Thyroid gland (tissue), 4 donors: ENCODE results near the gene TMEM200B. TPM values are rescaled to one million over a fixed set of nuclear protein-coding genes. Genes with fewer than 3 reads are reported as not detected.

Source experiments
- DNase-seq, 2 donors: peaks; one replicate each; pipeline ENCODE4 v3.0.0-alpha.2; 2019
- H3K27ac ChIP-seq, 3 donors: fragments of 200-600 bp; sonication (generic); 1 replicate in 2 of 3; 2 replicates in 1 of 3; pipeline ENCODE4 v1.5.1; 2016 to 2019; ENCODE audit warnings: mild to moderate bottlenecking in 1 of 3, moderate library complexity in 1 of 3
- H3K27me3 ChIP-seq: fragments of 200-600 bp; sonication (generic); one replicate; pipeline ENCODE4 v1.5.1; 2019
- H3K36me3 ChIP-seq, 2 donors: fragments of 200-600 bp; sonication (generic); one replicate each; pipeline ENCODE4 v1.5.1; 2016 to 2019
- H3K4me1 ChIP-seq, 2 donors: fragments of 200-600 bp; sonication (generic); one replicate each; pipeline ENCODE4 v1.5.1; 2017 to 2019
- H3K4me3 ChIP-seq, 3 donors: fragments of 200-600 bp; sonication (generic); replicated peaks in 1 of 3; 1 replicate in 2 of 3; 2 replicates in 1 of 3; pipeline ENCODE4 v1.5.1; 2016; ENCODE audit warnings: mild to moderate bottlenecking in 1 of 3
- H3K9me3 ChIP-seq: fragments of 200-600 bp; sonication (generic); one replicate; pipeline ENCODE4 v1.5.1; 2017
- POLR2A ChIP-seq, 2 donors: fragments of 450-650 bp; IDR thresholded peaks; one replicate each; pipeline ENCODE4 v1.6.1; 2017; ENCODE audit warnings: antibody characterized with exemption in 2 of 2, mild to moderate bottlenecking in 2 of 2, moderate library complexity in 1 of 2
- WGBS, 2 donors: methylation state at CpG; one replicate each; pipeline ENCODE4 v1.1.5; 2017; 5-methylcytosine and 5-hydroxymethylcytosine counted together
- intact Hi-C: fragments of 100-400 bp; cut with DNase I; formaldehyde crosslinking; loops from one replicate; pipeline ENCODE4 v1.15.1; 2023
- total RNA-seq, 4 donors: library from RNA; depleted of rRNA; stranded (reverse); fragments of >200 nt; gene quantifications; one replicate each; pipeline ENCODE4 v1.2.3, GENCODE V29; 2016
- TF ChIP-seq, protein P1 (sequence below), 6 experiments: fragments of 200-600 bp in 3 of 6; fragments of 450-650 bp in 3 of 6; sonication (generic) in 3 of 6; IDR thresholded peaks; one replicate each; pipeline ENCODE4 v1.5.1; 2016 to 2019; ENCODE audit warnings: antibody characterized with exemption in 6 of 6, mild to moderate bottlenecking in 2 of 6, inconsistent platforms in 1 of 6, moderate library complexity in 1 of 6

The TMEM200B gene
- total RNA-seq, 4 donors from 2014 or later, result 1.9 to 8.2 (median 2.7) TPM

DNA sequence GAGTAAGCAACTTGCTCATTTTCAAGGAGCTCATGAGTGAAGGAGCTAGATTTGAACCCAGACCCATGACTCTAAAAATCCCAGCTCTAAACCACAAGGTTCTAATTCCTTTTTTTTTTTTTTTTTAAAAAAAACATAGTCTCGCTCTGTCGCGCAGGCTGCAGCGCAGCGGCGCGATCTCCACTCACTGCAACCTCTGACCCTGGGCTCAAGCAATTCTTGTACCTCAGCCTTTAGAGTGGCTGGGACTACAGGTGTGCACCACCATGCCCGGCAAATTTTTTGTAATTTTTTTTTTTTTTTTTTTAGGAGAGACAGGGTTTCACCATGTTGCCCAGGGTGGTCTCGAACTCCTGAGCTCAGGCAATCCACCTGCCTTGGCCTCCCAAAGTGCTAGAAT lies 44.2 kb upstream of the TMEM200B start:
- H3K4me3 ChIP-seq, result no peak overlapping the region
- TF ChIP-seq POLR2A (IDR thresholded peaks at IDR 0.05), result no peak
- TF ChIP-seq, protein P1, sequence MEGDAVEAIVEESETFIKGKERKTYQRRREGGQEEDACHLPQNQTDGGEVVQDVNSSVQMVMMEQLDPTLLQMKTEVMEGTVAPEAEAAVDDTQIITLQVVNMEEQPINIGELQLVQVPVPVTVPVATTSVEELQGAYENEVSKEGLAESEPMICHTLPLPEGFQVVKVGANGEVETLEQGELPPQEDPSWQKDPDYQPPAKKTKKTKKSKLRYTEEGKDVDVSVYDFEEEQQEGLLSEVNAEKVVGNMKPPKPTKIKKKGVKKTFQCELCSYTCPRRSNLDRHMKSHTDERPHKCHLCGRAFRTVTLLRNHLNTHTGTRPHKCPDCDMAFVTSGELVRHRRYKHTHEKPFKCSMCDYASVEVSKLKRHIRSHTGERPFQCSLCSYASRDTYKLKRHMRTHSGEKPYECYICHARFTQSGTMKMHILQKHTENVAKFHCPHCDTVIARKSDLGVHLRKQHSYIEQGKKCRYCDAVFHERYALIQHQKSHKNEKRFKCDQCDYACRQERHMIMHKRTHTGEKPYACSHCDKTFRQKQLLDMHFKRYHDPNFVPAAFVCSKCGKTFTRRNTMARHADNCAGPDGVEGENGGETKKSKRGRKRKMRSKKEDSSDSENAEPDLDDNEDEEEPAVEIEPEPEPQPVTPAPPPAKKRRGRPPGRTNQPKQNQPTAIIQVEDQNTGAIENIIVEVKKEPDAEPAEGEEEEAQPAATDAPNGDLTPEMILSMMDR (IDR thresholded peaks at IDR 0.05), result no peak
- 96 to 98% methylated on average over 9 of the region's 9 CpGs for WGBS, 2 donors

DNA sequence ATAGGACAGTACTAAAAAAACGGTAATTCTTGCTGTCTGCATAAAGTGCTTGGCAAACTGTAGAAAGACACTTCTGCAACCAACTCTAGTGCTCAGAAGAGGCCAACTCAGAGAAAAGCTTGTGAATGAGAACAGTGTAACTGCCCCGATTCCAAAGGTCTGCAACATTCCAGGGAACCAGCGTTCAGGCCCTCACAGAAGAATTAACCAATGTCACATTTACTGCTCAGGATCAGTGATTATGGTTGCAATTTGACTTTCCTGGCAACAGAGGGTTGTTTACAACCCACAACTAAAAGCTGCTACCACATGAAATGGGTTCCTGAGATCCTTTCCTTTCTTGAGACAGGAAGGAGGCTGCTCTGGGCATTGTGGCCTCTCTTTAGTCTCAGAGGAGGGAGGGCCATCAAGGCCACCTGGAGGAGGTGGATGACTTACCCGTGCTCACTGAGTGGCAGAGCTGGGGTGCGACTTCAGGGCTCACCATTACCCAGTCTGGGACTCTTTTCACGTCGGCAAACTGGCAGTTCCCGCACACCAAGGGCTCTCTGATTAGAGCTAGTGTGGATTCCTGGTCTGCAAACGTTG lies 42.7 kb upstream of the TMEM200B start:
- H3K27ac ChIP-seq, result peak overlapping the region; percentile 61 to 71 (median 68)
- DNase-seq, result peak; percentile 60 to 67
- no peaks in the 10 kb centered on the region for H3K36me3 ChIP-seq
- WGBS, 2 donors, result 41 to 48% methylated on average over 9 of the region's 9 CpGs
- no peaks in the 10 kb centered on the region for H3K27me3 ChIP-seq
- TF ChIP-seq POLR2A (IDR thresholded peaks at IDR 0.05), result peak in 1 of 2 donors; percentile 29
- TF ChIP-seq, protein P1 (IDR thresholded peaks at IDR 0.05), result peak in 1 of 6 experiments; percentile 3
- no peak overlapping the region for H3K4me3 ChIP-seq
- peaks cover 40 to 54% of the 10 kb centered on the region in 2 donors for H3K4me1 ChIP-seq
- no peaks in the 10 kb centered on the region for H3K9me3 ChIP-seq
- intact Hi-C loops, result no loop called here

More for the DNA sequence above, 44.2 kb upstream of the TMEM200B start:
- Histone ChIP-seq H3K36me3 (no peaks in the 10 kb centered on the region), H3K27ac (peak overlapping the region in 2 of 3 donors; percentile 61 to 68), H3K27me3 (no peaks in the 10 kb centered on the region), H3K9me3 (no peaks in the 10 kb centered on the region), H3K4me1 (peaks cover 36 to 59% of the 10 kb centered on the region in 2 donors)
- DNase-seq, result no peak
- intact Hi-C loops, result no loop called here

DNA sequence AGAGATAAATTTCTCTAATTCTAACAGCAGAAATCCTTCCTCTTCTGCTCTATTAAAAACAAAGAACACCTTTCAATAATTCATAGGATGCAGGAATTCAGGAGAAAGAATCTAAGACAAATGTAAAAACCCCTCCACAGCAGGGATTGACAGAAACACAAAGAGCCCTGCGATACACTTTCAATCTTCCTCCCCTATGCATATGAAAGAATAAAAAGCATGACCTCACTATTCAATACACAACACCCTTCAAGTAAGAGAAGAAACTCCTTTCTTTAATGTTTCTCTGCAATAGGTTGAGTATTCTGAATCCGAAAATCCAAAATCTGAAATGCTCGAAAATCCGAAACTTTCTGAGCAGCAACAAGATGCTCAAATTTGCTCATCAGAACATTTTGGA lies 40.9 kb upstream of the TMEM200B start:
- Histone ChIP-seq H3K4me1 (peaks cover 22 to 36% of the 10 kb centered on the region in 2 donors), H3K27me3 (no peaks in the 10 kb centered on the region), H3K4me3 (no peak overlapping the region), H3K27ac (peak overlapping the region in 1 of 3 donors; percentile 6), H3K36me3 (peaks cover 0 to 5% of the 10 kb centered on the region in 2 donors), H3K9me3 (no peaks in the 10 kb centered on the region)
- intact Hi-C loops, result no loop called here
- WGBS, 2 donors, result 82 to 93% methylated on average over 4 of the region's 4 CpGs
- TF ChIP-seq, protein P1 (IDR thresholded peaks at IDR 0.05), result no peak
- TF ChIP-seq POLR2A (IDR thresholded peaks at IDR 0.05), result no peak
- no peak for DNase-seq

DNA sequence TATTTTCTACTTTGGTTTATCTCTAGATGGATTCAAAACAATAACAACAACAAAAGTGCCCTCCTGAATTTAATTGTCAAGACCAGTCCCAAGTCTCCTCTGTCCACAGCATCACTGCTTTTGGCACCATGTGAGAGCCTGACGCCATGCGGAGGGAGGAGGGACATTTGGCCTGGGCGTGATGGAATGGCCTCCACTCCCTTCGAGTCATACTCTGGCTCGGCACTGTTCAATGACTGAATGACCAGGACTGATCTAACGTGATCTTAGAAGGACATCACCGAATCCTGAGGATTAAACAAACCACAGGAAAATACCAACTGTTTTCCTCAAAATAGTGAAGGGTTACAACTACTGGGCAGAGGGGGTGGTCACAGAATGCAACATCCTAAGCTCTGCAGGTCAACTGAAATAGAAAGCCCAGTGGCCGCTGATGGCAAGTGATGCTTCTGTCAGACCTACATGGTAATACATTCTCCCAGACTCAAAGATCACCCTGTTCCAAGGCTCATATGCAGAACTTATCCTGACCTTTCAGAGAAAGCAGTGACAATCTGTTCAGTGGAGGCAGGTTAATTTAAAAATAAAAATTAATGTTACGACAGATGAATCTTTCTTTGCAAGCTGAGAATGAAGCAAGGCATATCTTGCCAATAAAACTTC lies 38.9 kb upstream of the TMEM200B start:
- intact Hi-C loops, result no loop called here
- H3K4me1 ChIP-seq, result peaks cover 22 to 30% of the 10 kb centered on the region in 2 donors
- H3K9me3 ChIP-seq, result no peaks in the 10 kb centered on the region
- H3K36me3 ChIP-seq, result peaks cover 11 to 21% of the 10 kb centered on the region in 2 donors
- TF ChIP-seq, protein P1 (IDR thresholded peaks at IDR 0.05), result no peak
- no peak for TF ChIP-seq POLR2A (IDR thresholded peaks at IDR 0.05)
- H3K4me3 ChIP-seq, result no peak overlapping the region
- no peak overlapping the region for H3K27ac ChIP-seq
- no peaks in the 10 kb centered on the region for H3K27me3 ChIP-seq
- no peak for DNase-seq
- 80 to 83% methylated on average over 9 of the region's 9 CpGs for WGBS, 2 donors

DNA sequence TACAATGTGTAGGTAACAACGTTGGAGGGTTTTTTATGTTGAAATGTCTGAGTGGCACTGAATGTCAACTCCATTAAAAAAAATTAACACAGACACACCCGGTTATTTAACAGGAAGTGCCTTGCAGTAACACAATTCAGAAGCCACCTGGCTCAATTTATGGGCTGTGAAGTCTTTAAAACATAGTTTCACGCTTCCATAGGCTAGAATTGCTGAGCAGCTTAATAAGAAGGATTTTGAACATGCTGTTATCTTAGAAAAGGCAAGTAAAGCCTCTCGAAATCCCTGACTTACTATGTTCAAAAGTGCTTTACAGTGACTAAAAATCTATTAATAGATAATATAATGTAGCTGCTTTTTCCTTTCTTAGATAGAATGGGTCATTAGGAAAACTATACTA lies 38.3 kb upstream of the TMEM200B start:
- TF ChIP-seq, protein P1 (IDR thresholded peaks at IDR 0.05), result no peak
- no peak for TF ChIP-seq POLR2A (IDR thresholded peaks at IDR 0.05)
- Histone ChIP-seq H3K36me3 (peaks cover 11 to 22% of the 10 kb centered on the region in 2 donors), H3K27me3 (no peaks in the 10 kb centered on the region), H3K4me1 (peaks cover 22 to 30% of the 10 kb centered on the region in 2 donors), H3K27ac (no peak overlapping the region), H3K9me3 (no peaks in the 10 kb centered on the region), H3K4me3 (no peak overlapping the region)
- DNase-seq, result no peak
- WGBS, 2 donors, result 59 to 64% methylated on average over 4 of the region's 4 CpGs
- intact Hi-C loops, result no loop called here
